SJSA1 (cell line): Measurements from ENCODE around the gene KCNJ3. TPM values are rescaled to one million over a fixed set of nuclear protein-coding genes. Genes with fewer than 3 reads are reported as not detected.

Experiments used
- DNase-seq, 2 experiments: peaks; one replicate each; pipeline ENCODE4 v3.0.0-alpha.2; 2015 to 2020; ENCODE audit warnings: low spot score in 2 of 2, low read depth in 1 of 2
- H3K27ac ChIP-seq: fragments of 250-450 bp; sonication (Bioruptor Pico); 2 replicates; pipeline ENCODE4 v1.5.1; 2020; ENCODE audit warnings: mild to moderate bottlenecking, moderate library complexity
- H3K27me3 ChIP-seq: fragments of 250-450 bp; sonication (Bioruptor Pico); replicated peaks from 2 replicates; pipeline ENCODE4 v1.5.1; 2020; ENCODE audit warnings: mild to moderate bottlenecking, moderate library complexity
- H3K36me3 ChIP-seq: fragments of 250-450 bp; sonication (Bioruptor Pico); 2 replicates; pipeline ENCODE4 v1.5.1; 2020; ENCODE audit warnings: mild to moderate bottlenecking
- H3K4me1 ChIP-seq: fragments of 250-450 bp; sonication (Bioruptor Pico); replicated peaks from 2 replicates; pipeline ENCODE4 v1.6.1; 2021; ENCODE audit warnings: mild to moderate bottlenecking
- H3K4me3 ChIP-seq: fragments of 250-450 bp; sonication (Bioruptor Pico); 2 replicates; pipeline ENCODE4 v1.5.1; 2020; ENCODE audit warnings: mild to moderate bottlenecking
- H3K9me3 ChIP-seq: fragments of 250-450 bp; sonication (Bioruptor Pico); replicated peaks from 2 replicates; pipeline ENCODE4 v1.5.1; 2020; ENCODE audit warnings: mild to moderate bottlenecking
- total RNA-seq: library from RNA; depleted of rRNA; stranded (reverse); fragments of >200 nt; shearing (Covaris generic); gene quantifications from 2 replicates; pipeline ENCODE4 v1.2.3, GENCODE V29; 2014

Gene KCNJ3
- total RNA-seq, 1 experiment from 2014 or later = not detected

DNA sequence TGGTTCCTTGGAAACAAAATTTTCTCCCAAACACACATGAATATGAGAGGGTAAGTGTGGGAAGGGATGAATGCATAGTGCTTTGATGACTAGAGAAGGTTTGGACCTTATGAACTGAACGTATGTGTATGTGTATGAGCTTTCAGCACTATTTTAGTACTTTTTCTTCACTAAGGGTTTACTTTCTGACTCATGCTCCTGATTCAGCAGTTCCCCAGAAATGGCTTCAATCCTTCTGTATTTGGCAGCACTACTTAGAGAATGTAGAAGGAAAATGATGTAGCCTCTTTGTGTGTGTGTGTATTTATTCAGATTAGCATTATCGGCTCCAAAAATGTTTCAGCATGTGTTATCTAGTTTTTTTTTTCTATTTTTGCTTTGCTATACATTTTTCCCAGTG lies 22.2 kb downstream of the KCNJ3 start:
- Histone ChIP-seq H3K4me3 (no peak overlapping the region), H3K9me3 (peaks cover 4% of the 10 kb centered on the region), H3K27ac (no peak overlapping the region), H3K27me3 (no peaks in the 10 kb centered on the region), H3K4me1 (no peaks in the 10 kb centered on the region), H3K36me3 (no peaks in the 10 kb centered on the region)
- DNase-seq = no peak

DNA sequence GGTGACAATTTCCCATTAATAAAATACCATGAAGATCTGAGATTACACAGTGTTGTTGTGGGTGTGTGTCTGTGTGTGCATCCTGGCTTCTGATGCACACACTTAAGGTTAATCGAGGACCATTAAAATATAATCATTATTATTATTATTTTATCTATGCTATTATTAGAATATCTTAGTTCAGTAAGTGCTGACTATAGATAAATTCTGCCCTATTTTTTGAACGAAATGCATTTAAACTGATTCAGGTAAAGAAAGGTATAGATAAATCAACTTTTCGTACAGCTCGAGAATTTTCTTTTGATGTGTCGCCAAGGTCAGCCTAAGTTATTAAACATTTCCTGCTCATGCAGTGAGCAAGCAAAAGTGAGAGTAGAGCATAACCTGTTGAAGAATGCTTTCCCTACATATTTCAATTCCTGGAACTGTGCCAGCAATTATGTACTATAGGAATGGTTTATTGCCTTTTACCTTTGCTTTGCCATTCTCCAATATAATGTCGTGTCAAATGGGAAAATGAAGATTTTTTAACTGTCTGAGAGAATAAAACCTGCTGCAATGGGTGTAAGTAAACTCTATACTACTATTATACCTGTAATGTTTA lies 25.8 kb downstream of the KCNJ3 start:
- Histone ChIP-seq H3K36me3 (no peaks in the 10 kb centered on the region), H3K4me1 (no peaks in the 10 kb centered on the region), H3K9me3 (peaks cover 7% of the 10 kb centered on the region), H3K27ac (no peak overlapping the region), H3K27me3 (no peaks in the 10 kb centered on the region), H3K4me3 (no peak overlapping the region)
- no peak for DNase-seq

DNA sequence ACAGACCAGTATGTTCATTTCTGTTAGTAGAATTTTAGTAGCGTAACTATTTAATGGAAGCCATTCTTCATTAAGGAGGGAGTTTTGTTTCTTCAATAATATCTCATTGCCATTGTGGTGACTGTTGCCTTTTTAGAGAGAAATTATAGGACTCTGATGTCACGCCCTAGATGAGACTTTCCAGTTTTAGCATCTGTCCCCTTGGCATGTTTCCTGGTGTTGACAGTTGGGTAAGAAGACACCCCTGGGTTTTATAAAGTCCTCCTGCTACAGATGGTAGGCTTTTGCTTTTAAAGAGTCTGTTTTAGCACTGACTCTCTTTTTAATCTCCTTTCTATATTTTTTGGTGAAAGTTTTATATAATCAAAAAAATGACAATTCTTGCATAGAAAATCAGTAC lies 41.9 kb downstream of the KCNJ3 start:
- Histone ChIP-seq H3K9me3 (peaks cover 2% of the 10 kb centered on the region; the same call in 1 of the 2 replicates), H3K27me3 (no peaks in the 10 kb centered on the region), H3K4me1 (no peaks in the 10 kb centered on the region), H3K27ac (no peak overlapping the region), H3K4me3 (no peak overlapping the region), H3K36me3 (no peaks in the 10 kb centered on the region)
- no peak for DNase-seq

DNA sequence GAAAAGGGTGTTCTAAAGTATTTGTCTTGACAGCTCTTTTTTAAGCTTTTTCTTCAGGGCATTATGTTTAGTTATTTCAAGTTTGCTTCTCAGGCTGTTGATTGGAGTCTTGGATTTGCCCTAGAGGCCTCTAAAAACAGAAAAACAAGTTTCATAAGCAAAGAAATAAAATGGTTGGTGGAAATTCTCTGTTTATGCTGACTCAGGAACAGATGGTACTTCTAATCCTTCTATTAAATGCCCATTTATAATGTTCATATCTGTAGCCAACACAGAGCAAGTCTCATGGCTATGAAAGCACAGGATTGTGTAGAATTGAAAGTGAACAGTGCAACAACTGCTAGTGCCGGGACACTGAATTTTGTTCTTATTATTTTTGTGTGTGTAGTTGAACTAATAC lies 60.4 kb downstream of the KCNJ3 start:
- DNase-seq = no peak
- no peaks in the 10 kb centered on the region for H3K27me3 ChIP-seq
- H3K4me1 ChIP-seq = no peaks in the 10 kb centered on the region
- no peaks in the 10 kb centered on the region for H3K9me3 ChIP-seq
- no peaks in the 10 kb centered on the region for H3K36me3 ChIP-seq
- no peak overlapping the region for H3K27ac ChIP-seq
- H3K4me3 ChIP-seq = no peak overlapping the region

DNA sequence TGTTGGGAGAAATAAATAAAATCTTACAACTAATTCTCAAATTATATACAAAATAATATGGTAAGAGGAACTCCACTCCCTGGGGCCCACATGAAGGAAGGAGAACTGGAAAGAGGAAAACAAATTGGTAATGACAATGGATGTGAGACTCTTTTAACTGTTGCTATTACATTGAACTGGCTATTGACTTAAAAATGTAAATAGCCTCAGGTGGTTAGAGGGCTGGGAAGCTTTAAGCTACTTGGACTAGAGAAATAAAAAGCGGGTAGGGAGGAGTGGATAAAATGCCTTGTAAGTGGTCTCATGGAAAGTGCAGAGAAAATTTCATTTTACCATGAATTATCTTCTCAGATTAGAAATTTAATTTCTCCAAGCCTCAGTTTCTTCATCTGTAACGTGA lies 64.1 kb downstream of the KCNJ3 start:
- no peaks in the 10 kb centered on the region for H3K36me3 ChIP-seq
- no peak overlapping the region for H3K27ac ChIP-seq
- no peak for DNase-seq
- H3K27me3 ChIP-seq = no peaks in the 10 kb centered on the region
- H3K4me1 ChIP-seq = no peaks in the 10 kb centered on the region
- H3K4me3 ChIP-seq = no peak overlapping the region
- H3K9me3 ChIP-seq = no peaks in the 10 kb centered on the region; the same call in 1 of the 2 replicates

DNA sequence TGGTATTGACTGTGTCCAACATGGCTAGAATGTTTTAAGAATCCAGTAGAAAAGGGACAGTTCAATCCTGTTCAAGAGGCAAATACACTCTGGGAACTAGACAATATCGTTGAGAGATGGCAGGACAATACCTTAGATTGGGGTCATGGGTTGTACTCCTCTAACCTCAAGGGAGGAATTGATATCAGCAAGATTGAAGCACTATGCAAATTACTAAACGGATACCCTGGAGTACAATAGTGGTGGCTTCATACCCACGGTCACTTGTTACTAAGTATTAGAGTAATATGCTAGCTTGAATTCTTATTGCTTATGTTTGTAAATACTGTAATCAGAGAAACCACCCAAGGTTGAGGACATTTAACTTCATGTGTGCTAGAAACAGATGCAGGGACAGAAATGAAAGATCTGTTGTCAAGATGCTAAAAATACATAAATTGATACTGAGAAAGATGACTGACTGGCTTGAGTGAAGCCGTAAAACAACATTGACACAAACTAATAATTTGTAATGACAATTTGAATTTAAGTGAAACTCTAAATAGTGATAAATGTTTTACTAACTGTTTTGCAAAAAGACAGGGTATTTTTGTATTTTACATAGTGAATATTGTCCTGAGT lies 73.3 kb downstream of the KCNJ3 start:
- DNase-seq = no peak
- H3K4me3 ChIP-seq = no peak overlapping the region
- H3K9me3 ChIP-seq = peaks cover under 1% of the 10 kb centered on the region; the same call in 1 of the 2 replicates
- H3K27me3 ChIP-seq = no peaks in the 10 kb centered on the region
- no peak overlapping the region for H3K27ac ChIP-seq
- H3K4me1 ChIP-seq = no peaks in the 10 kb centered on the region
- no peaks in the 10 kb centered on the region for H3K36me3 ChIP-seq

DNA sequence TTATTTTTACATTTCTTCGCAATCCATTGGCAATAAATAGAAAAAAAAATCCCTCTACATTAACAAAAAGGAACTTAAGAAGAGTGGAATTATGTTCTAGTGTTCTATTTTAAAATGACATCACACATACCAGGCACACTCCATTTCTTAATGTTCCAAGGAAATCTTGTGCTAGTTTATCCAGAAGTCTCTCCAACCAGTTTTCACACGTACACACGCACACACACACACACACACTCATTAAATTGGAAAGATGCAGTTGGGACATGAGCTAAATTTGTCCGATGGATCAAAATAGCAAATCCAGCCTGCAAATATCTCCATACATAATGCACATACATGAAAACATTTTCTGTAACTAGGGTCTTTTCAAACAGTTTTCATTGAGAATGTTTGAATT lies 78.3 kb downstream of the KCNJ3 start:
- no peak overlapping the region for H3K27ac ChIP-seq
- no peaks in the 10 kb centered on the region for H3K27me3 ChIP-seq
- H3K9me3 ChIP-seq = peaks cover 4% of the 10 kb centered on the region; the same call in 1 of the 2 replicates
- no peak for DNase-seq
- no peak overlapping the region for H3K4me3 ChIP-seq
- no peaks in the 10 kb centered on the region for H3K36me3 ChIP-seq
- H3K4me1 ChIP-seq = no peaks in the 10 kb centered on the region

DNA sequence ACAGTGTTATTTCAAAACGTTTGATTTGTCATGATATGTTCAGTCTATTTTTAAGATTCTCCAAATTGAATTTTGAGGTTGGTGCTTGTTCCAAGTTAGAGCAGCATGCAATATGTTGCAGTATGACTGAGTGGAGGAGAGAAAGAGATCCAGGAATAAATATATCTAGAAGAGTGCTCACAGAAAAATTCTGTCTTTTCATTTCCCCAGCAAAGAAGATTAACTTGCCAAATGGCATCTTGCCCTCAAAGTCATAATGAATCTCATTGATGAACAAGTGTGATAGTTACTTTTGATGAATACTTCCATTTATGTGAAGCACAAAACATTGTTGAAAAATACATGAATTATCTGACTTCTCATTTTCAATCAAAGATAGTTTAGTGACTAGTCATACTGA lies 95.9 kb downstream of the KCNJ3 start:
- H3K4me3 ChIP-seq = no peak overlapping the region
- DNase-seq = no peak
- no peak overlapping the region for H3K27ac ChIP-seq
- no peaks in the 10 kb centered on the region for H3K36me3 ChIP-seq
- H3K9me3 ChIP-seq = no peaks in the 10 kb centered on the region
- no peaks in the 10 kb centered on the region for H3K4me1 ChIP-seq
- H3K27me3 ChIP-seq = no peaks in the 10 kb centered on the region

DNA sequence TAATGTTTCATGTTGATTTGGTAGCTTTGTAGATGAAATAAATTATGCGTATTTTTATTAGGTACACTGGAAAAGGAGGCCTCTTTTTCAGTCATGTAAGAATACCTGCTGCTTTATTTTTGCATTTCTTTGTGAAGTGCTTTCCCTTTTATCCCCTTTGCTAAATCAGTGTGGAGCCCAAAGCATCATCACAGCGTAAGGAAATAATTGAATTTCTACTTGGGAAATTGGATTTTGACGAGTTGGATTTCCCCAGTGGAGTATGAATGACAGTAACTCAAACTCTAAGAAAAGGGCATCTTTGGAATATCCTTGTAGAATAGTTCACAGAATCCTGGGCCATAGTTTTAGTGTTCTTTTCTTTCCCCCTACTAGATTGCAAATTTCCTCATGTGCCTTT lies 97.2 kb downstream of the KCNJ3 start:
- no peak overlapping the region for H3K4me3 ChIP-seq
- H3K9me3 ChIP-seq = no peaks in the 10 kb centered on the region
- H3K27me3 ChIP-seq = no peaks in the 10 kb centered on the region
- H3K27ac ChIP-seq = no peak overlapping the region
- H3K4me1 ChIP-seq = no peaks in the 10 kb centered on the region
- no peak for DNase-seq
- H3K36me3 ChIP-seq = no peaks in the 10 kb centered on the region

DNA sequence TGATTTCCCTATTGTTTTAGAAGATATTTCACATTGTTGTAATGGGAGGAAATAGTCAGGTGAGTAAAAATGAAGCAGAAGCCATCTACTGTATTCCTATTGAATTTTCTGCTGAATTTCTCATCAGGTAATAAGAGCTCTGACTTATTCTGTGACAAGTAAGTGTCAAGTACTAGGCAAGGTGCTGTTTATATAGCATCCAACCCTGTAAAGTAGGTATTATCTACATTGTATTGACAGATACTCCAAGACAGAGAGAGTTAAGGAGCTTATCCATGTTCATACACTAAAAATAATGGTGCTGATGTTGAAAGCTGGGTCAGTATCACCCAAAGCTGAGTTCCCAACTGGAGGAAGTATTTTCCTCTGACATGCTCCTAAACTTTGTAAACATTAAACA lies 106.0 kb downstream of the KCNJ3 start:
- H3K9me3 ChIP-seq = peaks cover 9% of the 10 kb centered on the region; the same call in 1 of the 2 replicates
- no peaks in the 10 kb centered on the region for H3K36me3 ChIP-seq
- no peak for DNase-seq
- H3K27me3 ChIP-seq = no peaks in the 10 kb centered on the region
- H3K4me1 ChIP-seq = no peaks in the 10 kb centered on the region
- no peak overlapping the region for H3K4me3 ChIP-seq
- no peak overlapping the region for H3K27ac ChIP-seq

DNA sequence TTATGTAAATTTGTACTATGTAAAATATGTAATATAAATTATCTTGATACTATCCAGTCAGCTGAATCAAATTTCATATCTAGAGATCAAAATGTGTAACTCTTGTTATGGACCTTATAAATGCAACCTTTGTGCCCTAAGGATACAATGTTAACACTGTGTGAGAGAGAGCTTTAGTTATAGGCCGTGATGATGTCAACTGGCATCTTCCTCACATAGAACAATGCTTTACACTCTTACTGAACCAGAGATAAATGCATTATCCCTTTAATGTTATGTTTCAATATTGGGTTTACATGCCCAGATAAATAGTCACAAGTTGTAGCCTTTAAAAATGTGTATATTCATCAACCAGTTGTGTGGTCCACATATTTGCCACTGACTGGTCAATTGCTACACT lies 115.1 kb downstream of the KCNJ3 start:
- Histone ChIP-seq H3K27ac (no peak overlapping the region), H3K27me3 (no peaks in the 10 kb centered on the region), H3K4me3 (no peak overlapping the region), H3K36me3 (no peaks in the 10 kb centered on the region), H3K4me1 (no peaks in the 10 kb centered on the region), H3K9me3 (no peaks in the 10 kb centered on the region; the same call in 1 of the 2 replicates)
- DNase-seq = no peak

DNA sequence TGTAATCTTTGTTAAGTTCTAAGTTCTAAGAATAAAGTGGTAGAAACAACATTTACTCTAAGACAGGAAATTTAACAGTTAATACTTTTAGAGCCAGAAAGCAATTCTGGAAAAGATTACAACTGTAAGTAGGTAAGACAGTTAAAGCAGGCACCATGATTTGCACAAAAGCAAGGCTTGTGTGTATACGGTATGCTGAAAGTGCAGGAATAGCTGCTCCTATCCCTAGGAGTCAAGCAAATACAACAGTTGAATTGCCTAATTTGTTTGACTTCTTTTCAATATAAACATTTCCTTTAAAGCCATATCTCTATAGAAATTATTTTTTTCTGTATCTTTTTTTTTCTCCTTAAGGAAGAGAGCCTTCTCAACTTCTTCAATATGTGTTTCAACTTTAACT lies 116.4 kb downstream of the KCNJ3 start:
- no peaks in the 10 kb centered on the region for H3K27me3 ChIP-seq
- no peaks in the 10 kb centered on the region for H3K4me1 ChIP-seq
- no peak overlapping the region for H3K4me3 ChIP-seq
- no peak for DNase-seq
- H3K36me3 ChIP-seq = no peaks in the 10 kb centered on the region
- no peaks in the 10 kb centered on the region for H3K9me3 ChIP-seq
- no peak overlapping the region for H3K27ac ChIP-seq

DNA sequence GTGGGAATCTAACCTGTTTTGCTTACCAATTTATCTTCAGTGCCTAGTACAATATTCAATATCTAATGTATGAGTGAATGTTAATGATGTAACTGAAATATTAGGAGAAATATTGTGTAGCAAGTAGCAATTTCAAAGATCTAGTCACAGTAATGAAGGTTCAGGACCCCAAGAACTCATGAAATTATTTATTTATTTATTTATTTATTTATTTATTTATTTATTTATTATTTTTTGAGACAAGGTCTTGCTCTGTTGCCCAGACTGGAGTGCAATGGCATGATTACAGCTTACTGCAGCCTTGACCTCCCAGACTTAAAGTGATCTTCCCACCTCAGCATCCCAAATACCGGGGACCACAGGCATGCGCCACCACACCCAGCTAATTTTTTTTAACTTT lies 126.9 kb downstream of the KCNJ3 start:
- Histone ChIP-seq H3K27me3 (no peaks in the 10 kb centered on the region), H3K36me3 (no peaks in the 10 kb centered on the region), H3K9me3 (no peaks in the 10 kb centered on the region; the same call in 1 of the 2 replicates), H3K27ac (no peak overlapping the region), H3K4me3 (no peak overlapping the region), H3K4me1 (no peaks in the 10 kb centered on the region)
- no peak for DNase-seq

DNA sequence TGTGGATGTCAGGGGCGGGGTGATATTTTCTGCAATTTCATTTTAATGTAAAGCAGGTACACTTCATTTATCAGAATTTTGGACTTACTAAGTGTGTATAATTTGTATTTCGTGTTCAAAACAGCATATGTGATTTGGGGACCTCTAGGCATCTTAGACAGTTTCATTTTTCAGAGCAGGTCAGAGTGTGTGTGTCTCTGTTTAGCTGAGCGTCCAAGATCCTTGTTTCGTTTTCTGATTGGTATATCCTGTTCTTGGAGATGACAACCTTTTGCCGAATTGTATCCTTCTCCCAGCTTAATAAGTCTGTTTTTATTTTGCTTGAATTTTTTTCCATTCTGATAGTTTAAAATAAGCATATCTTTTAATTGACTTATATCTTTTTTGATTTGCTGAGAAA lies 128.3 kb downstream of the KCNJ3 start:
- Histone ChIP-seq H3K27me3 (no peaks in the 10 kb centered on the region), H3K36me3 (no peaks in the 10 kb centered on the region), H3K9me3 (no peaks in the 10 kb centered on the region; the same call in 1 of the 2 replicates), H3K4me3 (no peak overlapping the region), H3K4me1 (no peaks in the 10 kb centered on the region), H3K27ac (no peak overlapping the region)
- DNase-seq = no peak

DNA sequence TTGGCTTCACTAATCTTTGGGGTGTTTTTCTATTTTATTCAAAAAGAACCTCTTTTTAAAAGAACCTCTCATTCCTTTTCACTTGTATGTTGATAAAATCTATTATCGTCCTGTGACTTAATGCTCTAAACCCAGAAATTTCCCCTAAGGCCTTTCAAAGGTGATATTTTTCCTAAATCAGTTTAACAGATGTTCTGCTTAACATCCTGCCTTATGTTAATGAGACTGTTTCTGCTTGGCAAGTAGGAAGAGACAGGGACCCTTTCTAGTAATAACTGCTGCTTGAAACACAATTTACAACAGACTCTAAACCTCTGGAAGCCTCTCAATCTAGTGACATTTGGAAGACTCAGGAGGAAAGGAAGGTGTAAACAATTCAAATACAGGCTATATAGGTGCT lies 128.8 kb downstream of the KCNJ3 start:
- H3K4me3 ChIP-seq = no peak overlapping the region
- H3K27me3 ChIP-seq = no peaks in the 10 kb centered on the region
- no peak overlapping the region for H3K27ac ChIP-seq
- H3K4me1 ChIP-seq = no peaks in the 10 kb centered on the region
- no peaks in the 10 kb centered on the region; the same call in 1 of the 2 replicates for H3K9me3 ChIP-seq
- DNase-seq = no peak
- H3K36me3 ChIP-seq = no peaks in the 10 kb centered on the region
